PC-3 (cell line): Measurements from ENCODE around the gene ERFL. TPM values are rescaled to one million over a fixed set of nuclear protein-coding genes. Genes with fewer than 3 reads are reported as not detected.

Experiments used
- ATAC-seq: fragments of 200-7000 bp; cut with Tn5 transposase; 2 replicates; pipeline ENCODE4 v1.9.1; 2020; ENCODE audit warnings: mild to moderate bottlenecking, moderate library complexity
- BruUV-seq: library from RNA; stranded (reverse); fragments of 400-500 nt; replicated peaks from 2 replicates; lab custom pipeline; 2021; lab: Mats Ljungman, UMichigan
- CTCF ChIA-PET: fragments of 300-600 bp; sonication (Branson Sonifier 250); formaldehyde crosslinking; loops from one replicate; lab custom pipeline; 2022; ENCODE audit warnings: antibody characterized with exemption; lab: Charles Lee
- POLR2A ChIA-PET: fragments of 300-600 bp; sonication (Branson Sonifier 250); formaldehyde crosslinking; loops from one replicate; lab custom pipeline; 2022; ENCODE audit warnings: antibody characterized with exemption; ENCODE audit not compliant: unreplicated experiment; lab: Charles Lee
- DNase-seq: peaks from one replicate; pipeline ENCODE4 v3.0.0-alpha.2; 2015
- H2AFZ ChIP-seq: fragments of 300-600 bp; sonication (generic); 2 replicates; pipeline ENCODE4 v1.6.0; 2016; ENCODE audit warnings: antibody characterized with exemption, low read length
- H3F3A ChIP-seq: fragments of 300-600 bp; sonication (generic); one replicate; pipeline ENCODE4 v1.6.0; 2017; ENCODE audit warnings: antibody characterized with exemption, low read length, control low read depth, mild to moderate bottlenecking; ENCODE audit not compliant: unreplicated experiment
- H3K27ac ChIP-seq: fragments of 300-600 bp; sonication (generic); 2 replicates; pipeline ENCODE4 v1.5.1; 2016; ENCODE audit warnings: mild to moderate bottlenecking, low read length
- H3K27me3 ChIP-seq: fragments of 300-600 bp; sonication (generic); 2 replicates; pipeline ENCODE4 v1.6.1; 2016; ENCODE audit warnings: low read length, mixed read lengths
- H3K36me3 ChIP-seq: fragments of 300-600 bp; sonication (generic); 2 replicates; pipeline ENCODE4 v1.6.1; 2016; ENCODE audit warnings: low read depth, mixed run types, low read length, mixed read lengths
- H3K4me1 ChIP-seq: fragments of 300-600 bp; sonication (generic); 2 replicates; pipeline ENCODE4 v1.5.1; 2016; ENCODE audit warnings: low read length; ENCODE audit not compliant: insufficient read depth
- H3K4me2 ChIP-seq: fragments of 300-600 bp; sonication (generic); 2 replicates; pipeline ENCODE4 v1.6.0; 2016; ENCODE audit warnings: low read length
- H3K4me3 ChIP-seq: fragments of 300-600 bp; sonication (generic); 2 replicates; pipeline ENCODE4 v1.5.1; 2016; ENCODE audit warnings: mild to moderate bottlenecking, low read length, mixed read lengths
- H3K79me2 ChIP-seq: fragments of 300-600 bp; sonication (generic); 2 replicates; pipeline ENCODE4 v1.6.1; 2017; ENCODE audit warnings: low read length, mixed read lengths
- H3K9ac ChIP-seq: fragments of 300-600 bp; sonication (generic); 2 replicates; pipeline ENCODE4 v1.6.0; 2016; ENCODE audit warnings: mild to moderate bottlenecking, low read length
- H3K9me2 ChIP-seq: fragments of 300-600 bp; sonication (generic); replicated peaks from 2 replicates; pipeline ENCODE4 v1.6.1; 2016; ENCODE audit warnings: mixed run types, low read length, mixed read lengths
- H3K9me3 ChIP-seq: fragments of 300-600 bp; sonication (generic); 2 replicates; pipeline ENCODE4 v1.6.1; 2016; ENCODE audit warnings: low read length, mixed read lengths
- H4K20me1 ChIP-seq: fragments of 300-600 bp; sonication (generic); 2 replicates; pipeline ENCODE4 v1.6.1; 2016; ENCODE audit warnings: low read length, mixed read lengths
- CTCF ChIP-seq: fragments of 300-600 bp; sonication (generic); conservative IDR thresholded peaks from 2 replicates; pipeline ENCODE4 v1.5.1; 2017; ENCODE audit warnings: antibody characterized with exemption, low read depth, mild to moderate bottlenecking, low read length
- EZH2 ChIP-seq: fragments of 300-600 bp; sonication (generic); IDR thresholded peaks from one replicate; pipeline ENCODE4 v1.6.1; 2017; ENCODE audit warnings: antibody characterized with exemption, mild to moderate bottlenecking, low read length; ENCODE audit not compliant: unreplicated experiment
- EZH2phosphoT487 ChIP-seq: fragments of 300-600 bp; sonication (generic); IDR thresholded peaks from 2 replicates; pipeline ENCODE4 v1.6.1; 2018; ENCODE audit warnings: mild to moderate bottlenecking, antibody characterized with exemption, low read length, borderline replicate concordance
- intact Hi-C: fragments of 100-400 bp; cut with micrococcal nuclease; formaldehyde crosslinking; loops from 2 replicates; pipeline ENCODE4 v1.9.0; 2023
- total RNA-seq: library from RNA; depleted of rRNA; stranded (reverse); fragments of >200 nt; gene quantifications from 2 replicates; pipeline ENCODE4 v1.2.3, GENCODE V29; 2014

The ERFL gene
- total RNA-seq, 1 experiment from 2014 or later = 0.11 TPM

- ATAC-seq (peak; percentile 76), DNase-seq (peak; percentile 85)
- Histone ChIP-seq H3K27me3 (no peaks in the 10 kb centered on the region), H3K79me2 (no peaks in the 10 kb centered on the region), H4K20me1 (no peaks in the 10 kb centered on the region), H3K27ac (peak within 1 kb of the TSS; percentile 47), H3K4me3 (peak within 1 kb of the TSS; percentile 88), H3K36me3 (no peaks in the 10 kb centered on the region), H3K9me3 (no peaks in the 10 kb centered on the region), H3K4me2 (peak within 1 kb of the TSS; percentile 99), H2AFZ (peak within 1 kb of the TSS; percentile 88), H3K9me2 (no peaks in the 10 kb centered on the region), H3F3A (no peaks in the 10 kb centered on the region), H3K9ac (peak within 1 kb of the TSS; percentile 86), H3K4me1 (peaks cover 15% of the 10 kb centered on the region)
- intact Hi-C loops = loop anchor here (2.0 to 10.0 kb wide), 4 partner anchors 72 to 165 kb away; partner anchors contain the start of gene CEACAM3
- CTCF ChIA-PET = interaction anchor here (0.6 to 1.7 kb wide), 3 partner anchors 38 to 86 kb away, joined by 3 to 8 read pairs (median 5); no protein-coding TSS in a partner anchor
- POLR2A ChIA-PET = no interaction called here
- TF ChIP-seq CTCF (peak; percentile 44; the same call in 1 of the 2 replicates), EZH2phosphoT487 (no peak)
- no TSS peak for BruUV-seq
Observed at GRCh38 chr19:41959056-41960053, 31.1 kb upstream of the ERFL start, which contains the start of gene RABAC1. Gene RABAC1 (minus strand): TSS chr19:41959321. CDS start chr19:41959292, 29 bp downstream.

- intact Hi-C loops = loop anchor here (2.0 to 10.0 kb wide), 4 partner anchors 71 to 164 kb away; partner anchors contain the start of gene CEACAM3
- H3K36me3 ChIP-seq = no peaks in the 10 kb centered on the region
- peak overlapping the region; percentile 88 for H3K4me3 ChIP-seq
- ATAC-seq (peak; percentile 75), DNase-seq (peak; percentile 60)
- peak overlapping the region; percentile 99 for H3K4me2 ChIP-seq
- ChIA-PET POLR2A (no interaction called here), CTCF (interaction anchor here (1.3 to 1.7 kb wide), 2 partner anchors 76 to 85 kb away, joined by 3 to 5 read pairs; no protein-coding TSS in a partner anchor)
- H3K27me3 ChIP-seq = no peaks in the 10 kb centered on the region
- peak overlapping the region; percentile 88 for H2AFZ ChIP-seq
- peak overlapping the region; percentile 86 for H3K9ac ChIP-seq
- H3K79me2 ChIP-seq = no peaks in the 10 kb centered on the region
- H3K27ac ChIP-seq = peak overlapping the region; percentile 47
- TF ChIP-seq EZH2 (no peak), CTCF (no peak), EZH2phosphoT487 (no peak)
- H3K4me1 ChIP-seq = peaks cover 15% of the 10 kb centered on the region
- BruUV-seq = TSS peak; percentile 89
- no peaks in the 10 kb centered on the region for H3K9me3 ChIP-seq
- no peaks in the 10 kb centered on the region for H3K9me2 ChIP-seq
- no peaks in the 10 kb centered on the region for H4K20me1 ChIP-seq
- H3F3A ChIP-seq = no peaks in the 10 kb centered on the region
Observed at GRCh38 chr19:41958367-41959055, 30.3 kb upstream of the ERFL start.
